H1 (cell line): Measurements from ENCODE around the gene FBLN2. TPM values are rescaled to one million over a fixed set of nuclear protein-coding genes. Genes with fewer than 3 reads are reported as not detected.

Experiments used
- CTCF ChIA-PET: fragments of 300-600 bp; sonication (Branson Sonifier 250); formaldehyde crosslinking; loops from one replicate; lab custom pipeline; 2021; ENCODE audit not compliant: partially characterized antibody; lab: Charles Lee
- POLR2A ChIA-PET: fragments of 300-600 bp; sonication (Branson Sonifier 250); formaldehyde crosslinking; loops from one replicate; lab custom pipeline; 2021; ENCODE audit warnings: inconsistent platforms; ENCODE audit not compliant: partially characterized antibody; lab: Charles Lee
- DNase-seq, 2 experiments: peaks; one replicate each; pipeline versions ENCODE4 v3.0.0 to v3.0.0-alpha.2; 2010 to 2022; ENCODE audit warnings: low spot score in 2 of 2, low read depth in 1 of 2, mixed read lengths in 1 of 2
- FAIRE-seq: peaks from 2 replicates; lab custom pipeline; 2011; peaks lifted over from hg19 to GRCh38; lab: Jason Lieb, UNC
- H2AFZ ChIP-seq: 2 replicates; pipeline ENCODE4 v1.8.1; 2012; ENCODE audit warnings: low read length, inconsistent platforms
- H2AK5ac ChIP-seq: 2 replicates; pipeline ENCODE4 v1.6.1; 2013; ENCODE audit warnings: low read depth, low read length
- H2BK120ac ChIP-seq: replicated peaks from 2 replicates; pipeline ENCODE3; 2013; ENCODE audit warnings: low read depth, low read length, inconsistent platforms
- H2BK12ac ChIP-seq: 2 replicates; pipeline ENCODE4 v1.6.1; 2013; ENCODE audit warnings: low read depth, low read length
- H2BK15ac ChIP-seq: 2 replicates; pipeline ENCODE4 v1.6.1; 2013; ENCODE audit warnings: low read length
- H2BK20ac ChIP-seq: 2 replicates; pipeline ENCODE4 v1.6.1; 2013; ENCODE audit warnings: low read length
- H2BK5ac ChIP-seq: 2 replicates; pipeline ENCODE4 v1.6.1; 2013; ENCODE audit warnings: low read depth, low read length
- H3K14ac ChIP-seq: 2 replicates; pipeline ENCODE4 v1.6.1; 2013; ENCODE audit warnings: inconsistent platforms; ENCODE audit not compliant: insufficient read length
- H3K18ac ChIP-seq: 2 replicates; pipeline ENCODE4 v1.6.1; 2013; ENCODE audit warnings: low read length; ENCODE audit errors: extremely low read depth
- H3K23ac ChIP-seq: 2 replicates; pipeline ENCODE4 v1.6.1; 2013; ENCODE audit warnings: inconsistent platforms; ENCODE audit not compliant: insufficient read length
- H3K23me2 ChIP-seq: 2 replicates; pipeline ENCODE4 v1.6.1; 2013; ENCODE audit warnings: low read depth, low read length
- H3K27ac ChIP-seq: 2 replicates; pipeline ENCODE4 v1.6.1; 2011; ENCODE audit warnings: low read depth, low read length, inconsistent platforms
- H3K27me3 ChIP-seq, 4 experiments: replicated peaks in 1 of 4; 1 replicate in 1 of 4; 2 replicates in 3 of 4; pipeline versions ENCODE4 v1.6.1 to v1.8.1; 2011 to 2013; ENCODE audit warnings: low read length in 3 of 4, mild to moderate bottlenecking in 3 of 4, inconsistent platforms in 2 of 4, mixed read lengths in 2 of 4, moderate library complexity in 1 of 4; ENCODE audit not compliant: control insufficient read depth in 3 of 4, insufficient read depth in 3 of 4; ENCODE audit errors: extremely low read depth in 1 of 4
- H3K36me3 ChIP-seq, 4 experiments: 2 replicates each; pipeline versions ENCODE4 v1.6.1 to v1.8.1; 2011 to 2013; ENCODE audit warnings: mild to moderate bottlenecking in 4 of 4, low read length in 3 of 4, moderate library complexity in 2 of 4, control low read depth in 1 of 4, inconsistent platforms in 1 of 4; ENCODE audit not compliant: insufficient read depth in 4 of 4, control insufficient read depth in 2 of 4
- H3K4ac ChIP-seq: replicated peaks from 2 replicates; pipeline ENCODE3; 2013; ENCODE audit warnings: low read length, low read depth, mixed read lengths, inconsistent platforms; ENCODE audit not compliant: insufficient read length
- H3K4me1 ChIP-seq, 4 experiments: replicated peaks in 1 of 4; 1 replicate in 1 of 4; 2 replicates in 3 of 4; pipeline versions ENCODE4 v1.6.1 to v1.8.1; 2011 to 2013; ENCODE audit warnings: low read length in 3 of 4, inconsistent platforms in 2 of 4, mixed read lengths in 1 of 4; ENCODE audit not compliant: insufficient read depth in 4 of 4, control insufficient read depth in 3 of 4
- H3K4me2 ChIP-seq, 2 experiments: 2 replicates each; pipeline versions ENCODE4 v1.6.1 to v1.8.1; 2011 to 2013; ENCODE audit warnings: low read depth in 2 of 2, low read length in 2 of 2, control low read depth in 1 of 2, inconsistent platforms in 1 of 2, mild to moderate bottlenecking in 1 of 2; ENCODE audit not compliant: insufficient read depth in 1 of 2
- H3K4me3 ChIP-seq, 4 experiments: fragments of 200-600, 300-600 bp in 1 of 4; sonication (generic), shearing (Covaris generic), sonication (Bioruptor Twin) in 1 of 4; 2 replicates each; pipeline versions ENCODE4 v1.5.1 to v1.8.1; 2011 to 2016; ENCODE audit warnings: low read length in 4 of 4, low read depth in 3 of 4, control low read depth in 2 of 4, inconsistent platforms in 2 of 4, mild to moderate bottlenecking in 2 of 4, mixed read lengths in 1 of 4, moderate library complexity in 1 of 4; ENCODE audit not compliant: insufficient read depth in 2 of 4; ENCODE audit errors: extremely low read depth in 1 of 4
- H3K56ac ChIP-seq: replicated peaks from 2 replicates; pipeline ENCODE3; 2013; ENCODE audit warnings: low read depth, mild to moderate bottlenecking, mixed read lengths, low read length, inconsistent platforms; ENCODE audit not compliant: insufficient read length
- H3K79me1 ChIP-seq: 2 replicates; pipeline ENCODE4 v1.6.1; 2013; ENCODE audit warnings: low read depth, low read length, control low read depth
- H3K79me2 ChIP-seq, 2 experiments: 2 replicates each; pipeline versions ENCODE4 v1.6.1 to v1.8.1; 2012 to 2013; ENCODE audit warnings: low read length in 2 of 2, mild to moderate bottlenecking in 2 of 2, inconsistent platforms in 1 of 2; ENCODE audit not compliant: insufficient read depth in 2 of 2, control insufficient read depth in 1 of 2
- H3K9ac ChIP-seq, 4 experiments: replicated peaks in 1 of 4; 1 replicate in 1 of 4; 2 replicates in 3 of 4; pipeline versions ENCODE4 v1.6.1 to v1.8.1; 2011 to 2013; ENCODE audit warnings: low read depth in 3 of 4, low read length in 3 of 4, control low read depth in 2 of 4, mild to moderate bottlenecking in 2 of 4, moderate library complexity in 2 of 4, inconsistent platforms in 1 of 4; ENCODE audit errors: extremely low read depth in 1 of 4
- H3K9me3 ChIP-seq, 2 experiments: 2 replicates each; pipeline versions ENCODE4 v1.6.1 to v1.8.1; 2012 to 2013; ENCODE audit warnings: mild to moderate bottlenecking in 2 of 2, moderate library complexity in 2 of 2, control low read depth in 1 of 2, inconsistent platforms in 1 of 2, low read depth in 1 of 2, low read length in 1 of 2, mixed read lengths in 1 of 2; ENCODE audit not compliant: insufficient read depth in 2 of 2
- H4K20me1 ChIP-seq, 2 experiments: replicated peaks in 1 of 2; 2 replicates each; pipeline versions ENCODE3 to v1.8.1; 2011 to 2013; ENCODE audit warnings: inconsistent platforms in 2 of 2, low read length in 2 of 2, mild to moderate bottlenecking in 1 of 2; ENCODE audit not compliant: insufficient read depth in 2 of 2, control insufficient read depth in 1 of 2
- H4K5ac ChIP-seq: 2 replicates; pipeline ENCODE4 v1.6.1; 2013; ENCODE audit warnings: low read length, low read depth, mixed read lengths, inconsistent platforms; ENCODE audit not compliant: insufficient read length
- H4K8ac ChIP-seq: 2 replicates; pipeline ENCODE4 v1.8.0; 2013; ENCODE audit warnings: mild to moderate bottlenecking, moderate library complexity, low read length, inconsistent platforms; ENCODE audit not compliant: insufficient read depth; ENCODE audit errors: extremely low read depth
- H4K91ac ChIP-seq: replicated peaks from 2 replicates; pipeline ENCODE3; 2013; ENCODE audit warnings: low read length, mixed read lengths, inconsistent platforms; ENCODE audit not compliant: insufficient read length
- ASH2L ChIP-seq: fragments of 200-600, 300-600 bp; sonication (generic); IDR thresholded peaks from one replicate; pipeline ENCODE4 v1.7.1; 2017; ENCODE audit warnings: low read length
- BRCA1 ChIP-seq: IDR thresholded peaks from 2 replicates; pipeline ENCODE4 v1.6.1; 2012; ENCODE audit warnings: low read depth, low read length, improper control_type of control experiment
- CREB1 ChIP-seq: IDR thresholded peaks from 2 replicates; pipeline ENCODE4 v1.6.1; 2012; ENCODE audit warnings: inconsistent platforms
- E2F6 ChIP-seq: IDR thresholded peaks from 2 replicates; pipeline ENCODE4 v1.6.1; 2012; ENCODE audit warnings: inconsistent platforms
- EP300 ChIP-seq, 2 experiments: IDR thresholded peaks; 1 replicate in 1 of 2; 2 replicates in 1 of 2; pipeline ENCODE4 v1.6.1; 2011 to 2012; ENCODE audit warnings: low read depth in 2 of 2, low read length in 2 of 2, mild to moderate bottlenecking in 2 of 2, borderline replicate concordance in 1 of 2, inconsistent platforms in 1 of 2, moderate library complexity in 1 of 2
- FOSL1 ChIP-seq: IDR thresholded peaks from 2 replicates; pipeline ENCODE4 v1.6.1; 2011; ENCODE audit warnings: mild to moderate bottlenecking, low read depth, low read length, moderate library complexity; ENCODE audit not compliant: insufficient read depth
- HDAC2 ChIP-seq, 2 experiments: fragments of 300-600 bp in 1 of 2; sonication (generic) in 1 of 2; IDR thresholded peaks; 2 replicates each; pipeline ENCODE4 v1.6.1; 2011 to 2012; ENCODE audit warnings: low read depth in 2 of 2, low read length in 2 of 2, mild to moderate bottlenecking in 2 of 2, moderate library complexity in 2 of 2, borderline replicate concordance in 1 of 2, inconsistent platforms in 1 of 2
- HDAC6 ChIP-seq: IDR thresholded peaks from one replicate; pipeline ENCODE4 v1.7.1; 2012; ENCODE audit warnings: low read depth, mild to moderate bottlenecking, inconsistent platforms, low read length, moderate library complexity
- PHF8 ChIP-seq: fragments of 200-600 bp; sonication (generic); conservative IDR thresholded peaks from 2 replicates; pipeline ENCODE4 v1.7.1; 2012; ENCODE audit warnings: low read depth, mild to moderate bottlenecking, inconsistent platforms, low read length, moderate library complexity
- TAF1 ChIP-seq: IDR thresholded peaks from 2 replicates; pipeline ENCODE4 v1.6.1; 2011; ENCODE audit warnings: mild to moderate bottlenecking, low read depth, low read length
- TCF12 ChIP-seq: IDR thresholded peaks from 2 replicates; pipeline ENCODE4 v1.6.1; 2011; ENCODE audit warnings: low read depth, mild to moderate bottlenecking, low read length
- YY1 ChIP-seq: IDR thresholded peaks from 2 replicates; pipeline ENCODE4 v1.6.1; 2011; ENCODE audit warnings: low read depth, mild to moderate bottlenecking, low read length
- WGBS, 2 experiments: shearing (Covaris generic) in 1 of 2; methylation state at CpG; one replicate each; pipeline versions ENCODE4 v1.1.6 to v1.1.7; 2013 to 2015; ENCODE audit warnings: low lambda C conversion rate in 2 of 2, mixed read lengths in 2 of 2, inconsistent platforms in 1 of 2, low coverage in 1 of 2, missing lambda C conversion rate in 1 of 2; ENCODE audit not compliant: insufficient replicate concordance in 2 of 2, insufficient coverage in 1 of 2, insufficient read length in 1 of 2; ENCODE audit errors: extremely low coverage in 1 of 2, missing lambda C conversion rate in 1 of 2; 5-methylcytosine and 5-hydroxymethylcytosine counted together
- polyA plus RNA-seq, 7 experiments: library from polyadenylated mRNA; depleted of rRNA in 3 of 7; stranded (reverse) in 5 of 7; unstranded in 2 of 7; fragments of >200 nt in 5 of 7; fragments of 200-250 nt in 2 of 7; gene quantifications; 1 replicate in 5 of 7; 2 replicates in 1 of 7; 4 replicates in 1 of 7; pipeline versions ENCODE4 v1.2.1 to v1.2.3, GENCODE V29; 2011 to 2013; ENCODE audit warnings: missing spikeins in 2 of 7, mixed read lengths in 2 of 7
- total RNA-seq: library from RNA; stranded (reverse); fragmentation: NEBNext Ultra II Directional; extraction: Animal tissue kit (Norgen Biotek cat#: 25700); gene quantifications from 2 replicates; pipeline ENCODE4 v1.2.1, GENCODE V29; 2021

The FBLN2 gene
- total and polyA plus RNA-seq, 2 of the 8 experiments (the other 6 are each of a cell fraction or from before 2014, with no cell fraction given), result 17.4 to 24.2 TPM

GRCh38 chr3:13676356-13677017, 127.6 kb downstream of the FBLN2 start:
- no peak overlapping the region for H4K8ac ChIP-seq
- no peaks in the 10 kb centered on the region for H3K4me1 ChIP-seq
- no peak overlapping the region for H2BK20ac ChIP-seq
- WGBS, 2 experiments, result 81% methylated on average over 9 of the region's 9 CpGs; no CpG with 5 or more reads in 1 of the 2 experiments
- H3K79me2 ChIP-seq, result no peaks in the 10 kb centered on the region
- no peak overlapping the region for H3K23ac ChIP-seq
- no peak overlapping the region for H2BK120ac ChIP-seq
- no peak overlapping the region for H4K91ac ChIP-seq
- H2AK5ac ChIP-seq, result no peak overlapping the region
- no peak overlapping the region for H3K9ac ChIP-seq
- FAIRE-seq (no peak), DNase-seq (no peak)
- H3K56ac ChIP-seq, result no peak overlapping the region
- no peak overlapping the region for H4K5ac ChIP-seq
- H3K79me1 ChIP-seq, result no peaks in the 10 kb centered on the region
- no peak overlapping the region for H3K4me3 ChIP-seq
- ChIA-PET POLR2A (no interaction called here), CTCF (interaction anchor here (1.2 to 34.9 kb wide), 3 partner anchors 9 to 207 kb away, joined by 3 to 765 read pairs (median 116); partner anchors contain the start of gene WNT7A)
- H4K20me1 ChIP-seq, result no peaks in the 10 kb centered on the region
- no peaks in the 10 kb centered on the region for H3K23me2 ChIP-seq
- H2AFZ ChIP-seq, result no peak overlapping the region
- no peak overlapping the region for H2BK5ac ChIP-seq
- H3K36me3 ChIP-seq, result no peaks in the 10 kb centered on the region
- no peak overlapping the region for H2BK15ac ChIP-seq
- H3K4me2 ChIP-seq, result no peak overlapping the region
- H3K27ac ChIP-seq, result no peak overlapping the region
- no peak overlapping the region for H2BK12ac ChIP-seq
- TF ChIP-seq YY1, result no peak
- TF ChIP-seq HDAC6, result no peak
- TF ChIP-seq TAF1, result no peak
- no peak for TF ChIP-seq CREB1
- TF ChIP-seq EP300 (IDR thresholded peaks at IDR 0.05; ENCODE audit: borderline replicate concordance in 1 of 2, low read depth in 2 of 2, low read length in 2 of 2), result no peak
- no peak for TF ChIP-seq ASH2L
- no peak for TF ChIP-seq FOSL1
- no peak for TF ChIP-seq PHF8
- no peak for TF ChIP-seq HDAC2 (IDR thresholded peaks at IDR 0.05; ENCODE audit: borderline replicate concordance in 1 of 2, low read depth in 2 of 2, low read length in 2 of 2)
- TF ChIP-seq BRCA1, result no peak
- no peak for TF ChIP-seq E2F6
- TF ChIP-seq TCF12, result no peak
- no peaks in the 10 kb centered on the region for H3K9me3 ChIP-seq
- H3K4ac ChIP-seq, result no peak overlapping the region
- H3K18ac ChIP-seq, result no peak overlapping the region
- H3K14ac ChIP-seq, result no peak overlapping the region
- no peaks in the 10 kb centered on the region for H3K27me3 ChIP-seq
